Esophagus muscularis mucosa (tissue), 3 donors: Measurements from ENCODE around the gene KRTAP10-3.

Experiments used
- CTCF ChIP-seq, 3 experiments: fragments of 200-600 bp in 2 of 3; fragments of 450-650 bp in 1 of 3; sonication (generic) in 2 of 3; IDR thresholded peaks; one replicate each; pipeline ENCODE4 v1.5.1; 2017 to 2019; ENCODE audit warnings: antibody characterized with exemption in 3 of 3, mild to moderate bottlenecking in 2 of 3, moderate library complexity in 1 of 3
- POLR2A ChIP-seq: fragments of 450-650 bp; IDR thresholded peaks from one replicate; pipeline ENCODE4 v1.6.1; 2017; ENCODE audit warnings: antibody characterized with exemption, moderate library complexity, mild to moderate bottlenecking, low read depth

GRCh38 chr21:44589094-44589493 lies 30.5 kb upstream of the KRTAP10-3 start:
- no peak for TF ChIP-seq POLR2A
- TF ChIP-seq CTCF (IDR thresholded peaks at IDR 0.05): no peak
